ENCODE data around the gene CNTNAP1.

GRCh38 chr17:42675965-42676423 is 6.3 kb upstream of the CNTNAP1 start:
- TF ChIP-seq, protein P1, sequence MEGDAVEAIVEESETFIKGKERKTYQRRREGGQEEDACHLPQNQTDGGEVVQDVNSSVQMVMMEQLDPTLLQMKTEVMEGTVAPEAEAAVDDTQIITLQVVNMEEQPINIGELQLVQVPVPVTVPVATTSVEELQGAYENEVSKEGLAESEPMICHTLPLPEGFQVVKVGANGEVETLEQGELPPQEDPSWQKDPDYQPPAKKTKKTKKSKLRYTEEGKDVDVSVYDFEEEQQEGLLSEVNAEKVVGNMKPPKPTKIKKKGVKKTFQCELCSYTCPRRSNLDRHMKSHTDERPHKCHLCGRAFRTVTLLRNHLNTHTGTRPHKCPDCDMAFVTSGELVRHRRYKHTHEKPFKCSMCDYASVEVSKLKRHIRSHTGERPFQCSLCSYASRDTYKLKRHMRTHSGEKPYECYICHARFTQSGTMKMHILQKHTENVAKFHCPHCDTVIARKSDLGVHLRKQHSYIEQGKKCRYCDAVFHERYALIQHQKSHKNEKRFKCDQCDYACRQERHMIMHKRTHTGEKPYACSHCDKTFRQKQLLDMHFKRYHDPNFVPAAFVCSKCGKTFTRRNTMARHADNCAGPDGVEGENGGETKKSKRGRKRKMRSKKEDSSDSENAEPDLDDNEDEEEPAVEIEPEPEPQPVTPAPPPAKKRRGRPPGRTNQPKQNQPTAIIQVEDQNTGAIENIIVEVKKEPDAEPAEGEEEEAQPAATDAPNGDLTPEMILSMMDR (IDR thresholded peaks at IDR 0.05): no peak
- no peak for TF ChIP-seq EP300 (IDR thresholded peaks at IDR 0.05)
